Osteocyte (in vitro differentiated cells): ENCODE measurements around the gene ALG8. TPM values are rescaled to one million over a fixed set of nuclear protein-coding genes. Genes with fewer than 3 reads are reported as not detected.

Source experiments
- DNase-seq: peaks from one replicate; pipeline ENCODE4 v3.0.0; 2021; ENCODE audit warnings: mixed read lengths; ENCODE audit not compliant: unreplicated experiment; ENCODE audit errors: extremely low spot score
- H3K27ac Mint-ChIP-seq: one replicate; pipeline ENCODE4 v1.8.0; 2021; ENCODE audit warnings: mild to moderate bottlenecking, mixed read lengths; ENCODE audit not compliant: unreplicated experiment
- H3K27me3 Mint-ChIP-seq: one replicate; pipeline ENCODE4 v1.8.0; 2021; ENCODE audit warnings: mixed read lengths; ENCODE audit not compliant: unreplicated experiment
- H3K36me3 Mint-ChIP-seq: one replicate; pipeline ENCODE4 v1.8.0; 2021; ENCODE audit warnings: mixed read lengths; ENCODE audit not compliant: unreplicated experiment
- H3K4me1 Mint-ChIP-seq: one replicate; pipeline ENCODE4 v1.8.0; 2021; ENCODE audit warnings: mixed read lengths; ENCODE audit not compliant: unreplicated experiment
- H3K4me3 Mint-ChIP-seq: one replicate; pipeline ENCODE4 v1.8.0; 2021; ENCODE audit warnings: mild to moderate bottlenecking, moderate library complexity, mixed read lengths; ENCODE audit not compliant: unreplicated experiment
- H3K9me3 Mint-ChIP-seq: one replicate; pipeline ENCODE4 v1.8.0; 2021; ENCODE audit warnings: mixed read lengths; ENCODE audit not compliant: unreplicated experiment
- total RNA-seq: library from RNA; stranded (reverse); gene quantifications from 2 replicates; pipeline ENCODE4 v1.2.1, GENCODE V29; 2021
- TF ChIP-seq, protein P1 (sequence below): fragments of 200-600 bp; sonication (generic); IDR thresholded peaks from 2 replicates; pipeline ENCODE4 v1.5.0; 2021; ENCODE audit warnings: antibody characterized with exemption, mild to moderate bottlenecking, moderate library complexity

ALG8 gene
- total RNA-seq, 1 donor from 2014 or later: 35.1 TPM

DNA sequence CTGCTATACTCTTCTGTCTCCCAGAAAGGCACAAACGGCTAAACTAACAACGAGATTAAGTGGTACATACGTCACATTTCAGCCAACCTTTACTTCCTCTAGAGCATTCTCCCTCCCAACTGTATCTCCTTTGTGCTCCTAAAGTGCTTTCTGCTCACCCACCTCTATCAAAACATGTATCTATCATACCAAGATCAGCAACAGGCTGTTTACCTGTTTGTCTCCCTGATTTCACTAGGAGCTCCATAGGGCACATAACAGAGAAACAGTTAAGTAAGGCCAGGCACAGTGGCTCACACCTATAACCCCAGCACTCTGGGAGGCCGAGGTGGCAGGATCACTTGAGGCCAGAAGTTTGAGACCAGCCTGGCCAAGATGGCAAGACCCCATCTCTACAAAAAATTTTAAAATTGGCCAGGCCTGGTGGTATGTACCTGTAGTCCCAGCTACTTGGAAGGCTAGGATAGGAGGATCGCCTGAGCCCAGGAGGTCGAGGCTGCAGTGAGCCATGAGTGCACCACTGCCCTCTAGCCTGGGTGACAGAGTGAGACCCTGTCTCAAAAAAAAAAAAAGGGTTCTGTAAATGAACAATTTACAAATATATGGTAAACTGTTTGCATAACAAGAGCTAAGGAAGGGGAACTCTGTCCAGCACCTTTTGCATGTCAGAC is 62.6 kb downstream of the ALG8 start:
- DNase-seq: no peak
- TF ChIP-seq, protein P1, sequence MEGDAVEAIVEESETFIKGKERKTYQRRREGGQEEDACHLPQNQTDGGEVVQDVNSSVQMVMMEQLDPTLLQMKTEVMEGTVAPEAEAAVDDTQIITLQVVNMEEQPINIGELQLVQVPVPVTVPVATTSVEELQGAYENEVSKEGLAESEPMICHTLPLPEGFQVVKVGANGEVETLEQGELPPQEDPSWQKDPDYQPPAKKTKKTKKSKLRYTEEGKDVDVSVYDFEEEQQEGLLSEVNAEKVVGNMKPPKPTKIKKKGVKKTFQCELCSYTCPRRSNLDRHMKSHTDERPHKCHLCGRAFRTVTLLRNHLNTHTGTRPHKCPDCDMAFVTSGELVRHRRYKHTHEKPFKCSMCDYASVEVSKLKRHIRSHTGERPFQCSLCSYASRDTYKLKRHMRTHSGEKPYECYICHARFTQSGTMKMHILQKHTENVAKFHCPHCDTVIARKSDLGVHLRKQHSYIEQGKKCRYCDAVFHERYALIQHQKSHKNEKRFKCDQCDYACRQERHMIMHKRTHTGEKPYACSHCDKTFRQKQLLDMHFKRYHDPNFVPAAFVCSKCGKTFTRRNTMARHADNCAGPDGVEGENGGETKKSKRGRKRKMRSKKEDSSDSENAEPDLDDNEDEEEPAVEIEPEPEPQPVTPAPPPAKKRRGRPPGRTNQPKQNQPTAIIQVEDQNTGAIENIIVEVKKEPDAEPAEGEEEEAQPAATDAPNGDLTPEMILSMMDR: no peak
- no peak overlapping the region for H3K4me3 Mint-ChIP-seq
- H3K4me1 Mint-ChIP-seq: peaks cover 31% of the 10 kb centered on the region
- peaks cover 9% of the 10 kb centered on the region for H3K36me3 Mint-ChIP-seq
- no peak overlapping the region for H3K27ac Mint-ChIP-seq
- H3K9me3 Mint-ChIP-seq: no peaks in the 10 kb centered on the region
- H3K27me3 Mint-ChIP-seq: no peaks in the 10 kb centered on the region

DNA sequence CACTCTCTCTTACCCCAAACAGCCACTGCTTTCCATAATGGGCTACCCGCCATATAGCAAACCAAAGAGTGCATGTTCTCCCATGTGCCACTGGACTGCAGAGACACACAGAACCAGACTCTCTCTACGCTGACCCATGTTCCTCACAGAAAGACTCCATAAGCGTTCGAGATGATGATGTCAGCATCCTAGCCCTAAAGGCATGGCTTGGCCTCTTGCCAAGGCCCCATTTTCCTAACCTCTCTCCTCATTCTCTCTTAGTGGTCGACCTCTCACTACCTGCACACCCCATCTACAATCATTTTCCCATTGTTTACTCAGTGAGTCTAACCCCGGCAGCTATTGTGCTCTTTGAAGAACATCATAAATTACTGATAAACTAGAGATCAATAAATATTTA is 64.7 kb downstream of the ALG8 start:
- H3K36me3 Mint-ChIP-seq: peaks cover 10% of the 10 kb centered on the region
- peaks cover 26% of the 10 kb centered on the region for H3K4me1 Mint-ChIP-seq
- peak overlapping the region; percentile 12 for H3K27ac Mint-ChIP-seq
- no peaks in the 10 kb centered on the region for H3K9me3 Mint-ChIP-seq
- no peaks in the 10 kb centered on the region for H3K27me3 Mint-ChIP-seq
- no peak for DNase-seq
- no peak overlapping the region for H3K4me3 Mint-ChIP-seq
- TF ChIP-seq, protein P1: no peak

DNA sequence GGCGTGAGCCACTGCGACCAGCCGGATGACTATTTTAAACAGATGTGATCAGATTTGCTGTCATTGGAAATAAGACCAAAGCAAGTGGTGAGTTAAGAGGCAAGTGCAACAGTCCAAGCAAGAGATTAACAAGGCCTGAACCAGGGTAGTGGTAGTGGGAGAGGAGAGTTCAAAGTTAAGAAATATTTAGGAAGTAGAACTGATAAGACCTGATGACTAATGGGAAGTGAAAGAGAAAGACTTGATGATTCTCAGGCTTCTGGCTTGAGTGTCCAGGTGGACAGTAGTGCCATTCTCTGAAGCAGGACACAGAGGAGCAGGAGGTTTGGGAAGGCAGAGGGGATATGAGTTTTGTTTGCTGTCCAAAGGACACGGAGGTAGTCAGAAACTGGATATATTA is 67.0 kb downstream of the ALG8 start:
- Mint-ChIP-seq H3K4me3 (no peak overlapping the region), H3K36me3 (peaks cover 27% of the 10 kb centered on the region), H3K9me3 (no peaks in the 10 kb centered on the region), H3K27me3 (no peaks in the 10 kb centered on the region), H3K4me1 (peaks cover 13% of the 10 kb centered on the region), H3K27ac (no peak overlapping the region)
- TF ChIP-seq, protein P1: no peak
- no peak for DNase-seq

DNA sequence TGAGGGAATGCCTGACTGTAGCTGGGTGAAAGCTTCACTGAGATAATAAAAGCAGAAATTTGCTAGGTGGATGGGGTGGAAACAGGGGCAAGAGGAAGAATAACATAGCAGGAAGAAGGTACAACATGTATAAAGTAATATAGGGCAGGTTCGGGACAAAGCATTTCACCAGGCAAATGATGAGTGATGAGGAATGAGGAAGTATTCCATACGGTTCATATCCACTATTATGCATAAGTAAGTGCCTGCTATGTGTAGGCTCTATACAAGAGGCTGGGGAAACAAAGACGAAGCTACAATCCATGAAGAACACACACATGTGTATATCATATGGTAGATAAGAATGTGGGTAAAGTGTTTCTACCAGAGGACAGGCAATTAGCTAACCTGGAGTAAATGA is 67.7 kb downstream of the ALG8 start:
- TF ChIP-seq, protein P1: no peak
- Mint-ChIP-seq H3K4me1 (peaks cover 9% of the 10 kb centered on the region), H3K4me3 (no peak overlapping the region), H3K9me3 (no peaks in the 10 kb centered on the region), H3K27ac (no peak overlapping the region), H3K36me3 (peaks cover 30% of the 10 kb centered on the region), H3K27me3 (no peaks in the 10 kb centered on the region)
- no peak for DNase-seq

DNA sequence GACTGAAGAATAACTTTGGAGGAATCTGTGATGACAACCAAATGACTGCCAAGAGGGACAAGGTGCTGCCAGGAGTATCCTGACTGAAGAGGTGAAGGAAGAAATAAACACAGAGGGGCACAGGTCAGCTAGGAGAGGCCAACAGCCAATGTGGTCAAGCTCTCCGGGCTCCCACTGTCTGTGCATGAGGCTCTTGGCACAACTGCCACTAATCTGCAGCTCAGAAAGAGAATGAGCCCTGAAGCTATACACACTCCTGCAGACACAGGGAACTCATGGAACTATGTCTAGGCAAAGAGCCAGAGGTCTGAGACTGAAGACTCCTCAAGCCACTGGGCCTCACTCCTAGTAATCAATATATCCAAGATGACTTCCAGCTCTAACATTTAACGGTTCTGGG is 68.8 kb downstream of the ALG8 start:
- Mint-ChIP-seq H3K27ac (no peak overlapping the region), H3K9me3 (no peaks in the 10 kb centered on the region), H3K4me1 (peaks cover 7% of the 10 kb centered on the region), H3K4me3 (no peak overlapping the region), H3K36me3 (peaks cover 30% of the 10 kb centered on the region), H3K27me3 (no peaks in the 10 kb centered on the region)
- TF ChIP-seq, protein P1: no peak
- DNase-seq: no peak
